Measurements from ENCODE around the gene CCDC88A. TPM values are rescaled to one million over a fixed set of nuclear protein-coding genes. Genes with fewer than 3 reads are reported as not detected.
"Not testable (repeated sequence)": the region's sequence is repeated elsewhere in the genome, so short reads cannot be mapped to it uniquely, and the experiment has no call there.

The CCDC88A gene
- total RNA-seq, 1 donor from 2014 or later, result 400 TPM

- H3K27me3 Mint-ChIP-seq (ENCODE audit: unreplicated experiment), result no peaks in the 10 kb centered on the region
- TF ChIP-seq CTCF (IDR thresholded peaks at IDR 0.05; ENCODE audit: partially characterized antibody, unreplicated experiment), result no peak
These were observed 58.0 kb downstream of the CCDC88A start for GRCh38 chr2:55361465-55362189.

GRCh38 chr2:55358451-55358850 lies 61.2 kb downstream of the CCDC88A start:
- Mint-ChIP-seq H3K36me3 (ENCODE audit: unreplicated experiment) (peaks cover 4% of the 10 kb centered on the region), H3K27me3 (ENCODE audit: unreplicated experiment) (no peaks in the 10 kb centered on the region), H3K9me3 (ENCODE audit: unreplicated experiment) (peaks cover 4% of the 10 kb centered on the region), H3K4me3 (ENCODE audit: unreplicated experiment) (no peak overlapping the region), H3K27ac (ENCODE audit: unreplicated experiment) (no peak overlapping the region), H3K4me1 (ENCODE audit: low read depth, unreplicated experiment) (no peaks in the 10 kb centered on the region)
- DNase-seq, result no peak
- TF ChIP-seq CTCF (IDR thresholded peaks at IDR 0.05; ENCODE audit: partially characterized antibody, unreplicated experiment), result no peak

More at GRCh38 chr2:55361465-55362189, 58.0 kb downstream of the CCDC88A start:
- no peaks in the 10 kb centered on the region for H3K9me3 Mint-ChIP-seq (ENCODE audit: unreplicated experiment)
- no peak overlapping the region for H3K27ac Mint-ChIP-seq (ENCODE audit: unreplicated experiment)
- no peak for DNase-seq
- no peaks in the 10 kb centered on the region for H3K4me1 Mint-ChIP-seq (ENCODE audit: low read depth, unreplicated experiment)
- peaks cover 4% of the 10 kb centered on the region for H3K36me3 Mint-ChIP-seq (ENCODE audit: unreplicated experiment)
- H3K4me3 Mint-ChIP-seq (ENCODE audit: unreplicated experiment), result no peak overlapping the region

- DNase-seq, result no peak
- Mint-ChIP-seq H3K27me3 (ENCODE audit: unreplicated experiment) (no peaks in the 10 kb centered on the region), H3K9me3 (ENCODE audit: unreplicated experiment) (peaks cover 4% of the 10 kb centered on the region), H3K4me1 (ENCODE audit: low read depth, unreplicated experiment) (no peaks in the 10 kb centered on the region), H3K27ac (ENCODE audit: unreplicated experiment) (no peak overlapping the region), H3K36me3 (ENCODE audit: unreplicated experiment) (peaks cover 4% of the 10 kb centered on the region), H3K4me3 (ENCODE audit: unreplicated experiment) (no peak overlapping the region)
- no peak for TF ChIP-seq CTCF (IDR thresholded peaks at IDR 0.05; ENCODE audit: partially characterized antibody, unreplicated experiment)
These were observed 61.7 kb downstream of the CCDC88A start for GRCh38 chr2:55357927-55358326.

GRCh38 chr2:55357164-55357563 lies 62.5 kb downstream of the CCDC88A start:
- TF ChIP-seq CTCF (IDR thresholded peaks at IDR 0.05; ENCODE audit: partially characterized antibody, unreplicated experiment), result no peak
- Mint-ChIP-seq H3K36me3 (ENCODE audit: unreplicated experiment) (peaks cover 4% of the 10 kb centered on the region), H3K9me3 (ENCODE audit: unreplicated experiment) (peaks cover 4% of the 10 kb centered on the region), H3K4me3 (ENCODE audit: unreplicated experiment) (no peak overlapping the region), H3K27ac (ENCODE audit: unreplicated experiment) (no peak overlapping the region), H3K27me3 (ENCODE audit: unreplicated experiment) (no peaks in the 10 kb centered on the region), H3K4me1 (ENCODE audit: low read depth, unreplicated experiment) (no peaks in the 10 kb centered on the region)
- DNase-seq, result no peak

- H3K36me3 Mint-ChIP-seq (ENCODE audit: unreplicated experiment); H3K4me1 Mint-ChIP-seq (ENCODE audit: low read depth, unreplicated experiment); H3K9me3 Mint-ChIP-seq (ENCODE audit: unreplicated experiment); H3K27me3 Mint-ChIP-seq (ENCODE audit: unreplicated experiment); H3K4me3 Mint-ChIP-seq (ENCODE audit: unreplicated experiment); DNase-seq; H3K27ac Mint-ChIP-seq (ENCODE audit: unreplicated experiment): not testable (repeated sequence)
These were observed 63.5 kb downstream of the CCDC88A start for GRCh38 chr2:55356136-55356535.
